ENCODE measurements around the gene LRP2. TPM values are rescaled to one million over a fixed set of nuclear protein-coding genes. Genes with fewer than 3 reads are reported as not detected.
"Not testable (repeated sequence)": the region's sequence is repeated elsewhere in the genome, so short reads cannot be mapped to it uniquely, and the experiment has no call there.

Gene LRP2
- total RNA-seq, result under 1 TPM in 3 of 4 donors, not detected in 1; under 0.01 to 0.35 (median 0.06) TPM

GRCh38 chr2:169362118-169362893 is at the start of gene LRP2:
TSS of gene LRP2 (minus strand) at chr2:169362534. CDS start at chr2:169362399, 135 bp downstream.
- peaks cover 0 to 27% of the 10 kb centered on the region in 2 donors for H3K4me1 ChIP-seq
- DNase-seq, result no peak
- no peaks in the 10 kb centered on the region for H3K36me3 ChIP-seq
- H3K27me3 ChIP-seq, result peaks cover 0 to 14% of the 10 kb centered on the region in 2 donors
- peak within 1 kb of the TSS; percentile 26 to 42 for H3K4me3 ChIP-seq
- TF ChIP-seq, protein P1, sequence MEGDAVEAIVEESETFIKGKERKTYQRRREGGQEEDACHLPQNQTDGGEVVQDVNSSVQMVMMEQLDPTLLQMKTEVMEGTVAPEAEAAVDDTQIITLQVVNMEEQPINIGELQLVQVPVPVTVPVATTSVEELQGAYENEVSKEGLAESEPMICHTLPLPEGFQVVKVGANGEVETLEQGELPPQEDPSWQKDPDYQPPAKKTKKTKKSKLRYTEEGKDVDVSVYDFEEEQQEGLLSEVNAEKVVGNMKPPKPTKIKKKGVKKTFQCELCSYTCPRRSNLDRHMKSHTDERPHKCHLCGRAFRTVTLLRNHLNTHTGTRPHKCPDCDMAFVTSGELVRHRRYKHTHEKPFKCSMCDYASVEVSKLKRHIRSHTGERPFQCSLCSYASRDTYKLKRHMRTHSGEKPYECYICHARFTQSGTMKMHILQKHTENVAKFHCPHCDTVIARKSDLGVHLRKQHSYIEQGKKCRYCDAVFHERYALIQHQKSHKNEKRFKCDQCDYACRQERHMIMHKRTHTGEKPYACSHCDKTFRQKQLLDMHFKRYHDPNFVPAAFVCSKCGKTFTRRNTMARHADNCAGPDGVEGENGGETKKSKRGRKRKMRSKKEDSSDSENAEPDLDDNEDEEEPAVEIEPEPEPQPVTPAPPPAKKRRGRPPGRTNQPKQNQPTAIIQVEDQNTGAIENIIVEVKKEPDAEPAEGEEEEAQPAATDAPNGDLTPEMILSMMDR (IDR thresholded peaks at IDR 0.05), result no peak
- TF ChIP-seq POLR2A (IDR thresholded peaks at IDR 0.05), result no peak
- H3K9me3 ChIP-seq, result no peaks in the 10 kb centered on the region
- H3K27ac ChIP-seq, result no peak within 1 kb of the TSS
- intact Hi-C loops (cut with DNase I; ENCODE audit: low total_unique reads), result no loop called here

GRCh38 chr2:169406891-169407290 is 44.6 kb upstream of the LRP2 start:
- H3K4me1 ChIP-seq, result no peaks in the 10 kb centered on the region
- intact Hi-C loops (cut with DNase I; ENCODE audit: low total_unique reads), result no loop called here
- no peak overlapping the region for H3K27ac ChIP-seq
- TF ChIP-seq, protein P1 (IDR thresholded peaks at IDR 0.05), result no peak
- no peak for TF ChIP-seq POLR2A (IDR thresholded peaks at IDR 0.05)
- DNase-seq, result no peak
- no peak overlapping the region for H3K4me3 ChIP-seq
- no peaks in the 10 kb centered on the region for H3K36me3 ChIP-seq
- H3K27me3 ChIP-seq, result no peaks in the 10 kb centered on the region
- H3K9me3 ChIP-seq, result no peaks in the 10 kb centered on the region

- DNase-seq; H3K4me3 ChIP-seq; H3K9me3 ChIP-seq; intact Hi-C loops (cut with DNase I; ENCODE audit: low total_unique reads); H3K27ac ChIP-seq; H3K36me3 ChIP-seq; H3K4me1 ChIP-seq; H3K27me3 ChIP-seq: not testable (repeated sequence)
Measured at GRCh38 chr2:169399491-169399890, 37.2 kb upstream of the LRP2 start.

- Histone ChIP-seq H3K27me3 (no peaks in the 10 kb centered on the region), H3K27ac (no peak overlapping the region), H3K4me3 (no peak overlapping the region), H3K36me3 (no peaks in the 10 kb centered on the region), H3K9me3 (no peaks in the 10 kb centered on the region), H3K4me1 (no peaks in the 10 kb centered on the region)
- intact Hi-C loops (cut with DNase I; ENCODE audit: low total_unique reads), result no loop called here
- no peak for DNase-seq
- no peak for TF ChIP-seq POLR2A (IDR thresholded peaks at IDR 0.05)
- TF ChIP-seq, protein P1 (IDR thresholded peaks at IDR 0.05), result no peak
Measured at GRCh38 chr2:169397697-169398096, 35.4 kb upstream of the LRP2 start.

- TF ChIP-seq, protein P1 (IDR thresholded peaks at IDR 0.05), result no peak
- TF ChIP-seq POLR2A (IDR thresholded peaks at IDR 0.05), result no peak
- no peaks in the 10 kb centered on the region for H3K36me3 ChIP-seq
- no peak for DNase-seq
- H3K4me1 ChIP-seq, result no peaks in the 10 kb centered on the region
- no peaks in the 10 kb centered on the region for H3K9me3 ChIP-seq
- no peaks in the 10 kb centered on the region for H3K27me3 ChIP-seq
- no peak overlapping the region for H3K27ac ChIP-seq
- H3K4me3 ChIP-seq, result no peak overlapping the region
- intact Hi-C loops (cut with DNase I; ENCODE audit: low total_unique reads), result no loop called here
Measured at GRCh38 chr2:169395821-169396374, 33.6 kb upstream of the LRP2 start.

Measured in uterus (tissue), 4 donors.